Measurements from ENCODE around the gene F13B. TPM values are rescaled to one million over a fixed set of nuclear protein-coding genes. Genes with fewer than 3 reads are reported as not detected.

F13B gene
- total RNA-seq, 2 experiments from 2014 or later = not detected

DNA sequence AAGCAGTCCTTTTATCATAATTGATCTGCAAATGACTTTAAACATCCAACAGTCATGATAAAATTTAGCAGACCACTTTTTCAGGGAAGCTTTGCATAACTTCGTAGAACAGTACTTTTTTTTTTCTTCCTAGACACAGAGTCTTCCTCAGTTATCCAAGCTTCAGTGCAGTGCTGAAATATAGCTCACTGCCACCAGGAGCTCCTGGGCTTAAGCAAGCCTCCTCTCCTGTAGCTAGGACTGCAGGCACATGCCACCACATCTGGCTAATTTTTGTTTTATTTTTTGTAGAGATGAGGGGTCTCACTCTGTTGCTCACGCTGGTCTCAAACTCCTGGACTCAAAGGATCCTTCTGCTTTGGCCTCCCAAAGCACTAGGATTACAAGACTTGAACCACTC, 3.8 kb downstream of the F13B start:
- Histone ChIP-seq H3K27me3 (ENCODE audit: control insufficient read depth in 1 of 2, insufficient read depth in 2 of 2, low read length in 2 of 2) (peaks cover 0 to 5% of the 10 kb centered on the region in 2 experiments), H3K4me1 (ENCODE audit: insufficient read depth, low read length) (no peaks in the 10 kb centered on the region), H3K4me3 (ENCODE audit: low read length) (no peak overlapping the region), H3K9me3 (ENCODE audit: control insufficient read depth in 1 of 2, insufficient read depth in 1 of 2, low read length in 2 of 2) (no peaks in the 10 kb centered on the region), H3K36me3 (ENCODE audit: insufficient read depth, low read length) (no peaks in the 10 kb centered on the region), H3K27ac (ENCODE audit: low read depth in 1 of 2, low read length in 2 of 2) (no peak overlapping the region)
- no peak overlapping the region for H3K4me3 Mint-ChIP-seq
- no peaks in the 10 kb centered on the region for H3K36me3 Mint-ChIP-seq (ENCODE audit: low read depth)
- ATAC-seq (ENCODE audit: poor library complexity) = no peak
- CTCF ChIA-PET = no interaction called here
- POLR2A ChIA-PET = no interaction called here
- H3K27me3 Mint-ChIP-seq = no peaks in the 10 kb centered on the region
- H3K9me3 Mint-ChIP-seq = no peaks in the 10 kb centered on the region
- H3K27ac Mint-ChIP-seq = no peak overlapping the region
- H3K4me1 Mint-ChIP-seq (ENCODE audit: low read depth) = no peaks in the 10 kb centered on the region
- no peak for DNase-seq
- intact Hi-C loops (cut with DNase I, micrococcal nuclease) = no loop called here
- TF ChIP-seq, protein P1, sequence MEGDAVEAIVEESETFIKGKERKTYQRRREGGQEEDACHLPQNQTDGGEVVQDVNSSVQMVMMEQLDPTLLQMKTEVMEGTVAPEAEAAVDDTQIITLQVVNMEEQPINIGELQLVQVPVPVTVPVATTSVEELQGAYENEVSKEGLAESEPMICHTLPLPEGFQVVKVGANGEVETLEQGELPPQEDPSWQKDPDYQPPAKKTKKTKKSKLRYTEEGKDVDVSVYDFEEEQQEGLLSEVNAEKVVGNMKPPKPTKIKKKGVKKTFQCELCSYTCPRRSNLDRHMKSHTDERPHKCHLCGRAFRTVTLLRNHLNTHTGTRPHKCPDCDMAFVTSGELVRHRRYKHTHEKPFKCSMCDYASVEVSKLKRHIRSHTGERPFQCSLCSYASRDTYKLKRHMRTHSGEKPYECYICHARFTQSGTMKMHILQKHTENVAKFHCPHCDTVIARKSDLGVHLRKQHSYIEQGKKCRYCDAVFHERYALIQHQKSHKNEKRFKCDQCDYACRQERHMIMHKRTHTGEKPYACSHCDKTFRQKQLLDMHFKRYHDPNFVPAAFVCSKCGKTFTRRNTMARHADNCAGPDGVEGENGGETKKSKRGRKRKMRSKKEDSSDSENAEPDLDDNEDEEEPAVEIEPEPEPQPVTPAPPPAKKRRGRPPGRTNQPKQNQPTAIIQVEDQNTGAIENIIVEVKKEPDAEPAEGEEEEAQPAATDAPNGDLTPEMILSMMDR (IDR thresholded peaks at IDR 0.05) = no peak

DNA sequence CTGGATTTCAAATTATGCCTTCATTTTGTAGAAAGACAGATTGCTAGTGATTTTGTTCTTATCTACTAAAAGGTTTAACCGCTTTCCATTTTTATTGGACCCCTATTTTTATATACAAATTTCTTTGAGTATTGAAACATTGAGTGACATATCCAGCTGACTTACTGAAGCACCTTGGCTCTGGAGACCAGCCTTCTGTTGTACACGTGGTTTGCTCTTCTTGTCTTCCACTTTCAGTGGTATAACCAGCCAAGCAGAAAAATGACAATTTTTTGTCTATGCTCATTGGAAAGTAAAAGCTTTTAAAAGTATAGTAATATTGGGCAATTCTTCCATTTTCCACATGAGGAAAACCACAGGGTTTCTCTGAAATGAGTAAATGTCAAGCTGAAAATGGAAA, 4.4 kb downstream of the F13B start:
- H3K4me3 Mint-ChIP-seq = no peak overlapping the region
- ATAC-seq (ENCODE audit: poor library complexity) = no peak
- Histone ChIP-seq H3K4me3 (ENCODE audit: low read length) (no peak overlapping the region), H3K9me3 (ENCODE audit: control insufficient read depth in 1 of 2, insufficient read depth in 1 of 2, low read length in 2 of 2) (no peaks in the 10 kb centered on the region), H3K27ac (ENCODE audit: low read depth in 1 of 2, low read length in 2 of 2) (no peak overlapping the region), H3K4me1 (ENCODE audit: insufficient read depth, low read length) (no peaks in the 10 kb centered on the region), H3K36me3 (ENCODE audit: insufficient read depth, low read length) (no peaks in the 10 kb centered on the region), H3K27me3 (ENCODE audit: control insufficient read depth in 1 of 2, insufficient read depth in 2 of 2, low read length in 2 of 2) (peaks cover 0 to under 1% of the 10 kb centered on the region in 2 experiments)
- intact Hi-C loops (cut with DNase I, micrococcal nuclease) = no loop called here
- no peaks in the 10 kb centered on the region for H3K36me3 Mint-ChIP-seq (ENCODE audit: low read depth)
- ChIA-PET POLR2A (no interaction called here), CTCF (no interaction called here)
- no peaks in the 10 kb centered on the region for H3K4me1 Mint-ChIP-seq (ENCODE audit: low read depth)
- TF ChIP-seq, protein P1 (IDR thresholded peaks at IDR 0.05) = no peak
- H3K27ac Mint-ChIP-seq = no peak overlapping the region
- no peak for DNase-seq
- H3K27me3 Mint-ChIP-seq = no peaks in the 10 kb centered on the region
- no peaks in the 10 kb centered on the region for H3K9me3 Mint-ChIP-seq

DNA sequence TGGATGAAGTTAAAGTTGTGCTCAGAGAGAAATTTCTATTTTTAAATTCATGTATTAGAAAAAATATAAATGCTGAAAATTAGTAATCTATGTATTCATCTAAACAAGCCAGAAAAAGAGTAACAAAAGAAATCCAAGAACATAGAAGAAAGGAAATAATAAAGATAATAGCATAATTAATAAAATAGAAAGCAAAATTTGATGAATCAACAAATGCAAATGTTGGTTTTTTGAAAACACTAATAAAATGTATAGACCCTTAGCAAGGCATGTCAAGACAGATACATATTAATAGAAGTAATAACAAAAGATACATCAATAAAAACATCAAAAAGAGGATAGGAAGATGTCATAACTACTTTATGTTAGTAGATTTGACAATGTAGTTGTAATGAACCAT, 18.0 kb downstream of the F13B start:
- H3K27me3 ChIP-seq (ENCODE audit: control insufficient read depth in 1 of 2, insufficient read depth in 2 of 2, low read length in 2 of 2) = no peaks in the 10 kb centered on the region
- no peak overlapping the region for H3K4me3 ChIP-seq (ENCODE audit: low read length)
- ChIA-PET CTCF (no interaction called here), POLR2A (no interaction called here)
- H3K4me3 Mint-ChIP-seq = no peak overlapping the region
- no peak overlapping the region for H3K27ac ChIP-seq (ENCODE audit: low read depth in 1 of 2, low read length in 2 of 2)
- H3K4me1 Mint-ChIP-seq (ENCODE audit: low read depth) = no peaks in the 10 kb centered on the region
- H3K36me3 ChIP-seq (ENCODE audit: insufficient read depth, low read length) = no peaks in the 10 kb centered on the region
- no peaks in the 10 kb centered on the region for H3K36me3 Mint-ChIP-seq (ENCODE audit: low read depth)
- H3K4me1 ChIP-seq (ENCODE audit: insufficient read depth, low read length) = no peaks in the 10 kb centered on the region
- TF ChIP-seq, protein P1 (IDR thresholded peaks at IDR 0.05) = no peak
- no peaks in the 10 kb centered on the region for H3K9me3 Mint-ChIP-seq
- DNase-seq (no peak), ATAC-seq (ENCODE audit: poor library complexity) (no peak)
- peaks cover 19% of the 10 kb centered on the region for H3K27me3 Mint-ChIP-seq
- no peaks in the 10 kb centered on the region for H3K9me3 ChIP-seq (ENCODE audit: control insufficient read depth in 1 of 2, insufficient read depth in 1 of 2, low read length in 2 of 2)
- intact Hi-C loops (cut with DNase I, micrococcal nuclease) = no loop called here
- H3K27ac Mint-ChIP-seq = no peak overlapping the region

All from CD4-positive, alpha-beta T cell (primary cell).